ENCODE measurements around the gene GPR15LG. TPM values are rescaled to one million over a fixed set of nuclear protein-coding genes. Genes with fewer than 3 reads are reported as not detected.

The GPR15LG gene
- polyA plus RNA-seq, 3 donors, result 0.25 TPM; not detected in 2

DNA sequence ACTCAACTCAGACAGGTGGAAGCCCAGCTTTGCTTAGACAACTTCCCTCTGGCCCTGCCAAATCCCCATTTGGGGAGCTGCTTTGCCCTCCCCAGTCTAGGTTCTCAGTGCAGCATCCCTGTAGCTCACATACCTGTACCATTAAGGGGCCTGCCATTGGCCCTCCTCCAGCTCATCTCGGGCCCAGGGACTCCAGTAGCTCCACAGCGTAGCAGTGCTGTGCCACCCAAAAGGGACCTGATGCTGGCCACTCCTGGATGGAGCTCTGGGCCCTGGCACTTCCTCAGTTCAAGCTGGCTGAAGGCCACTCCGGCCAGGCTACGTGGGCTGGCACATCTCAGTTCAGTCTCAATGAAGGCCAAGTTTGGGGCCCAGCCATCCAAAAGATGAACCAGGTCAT is 60.3 kb downstream of the GPR15LG start:
- WGBS, 3 donors, result 73 to 90% (median 87%) methylated on average over 4 of the region's 4 CpGs
- H3K27ac ChIP-seq (ENCODE audit: low read depth, low read length), result no peak overlapping the region

- 79 to 92% (median 82%) methylated on average over 4 of the region's 4 CpGs for whole genome bisulfite sequencing, 3 donors
- H3K27ac ChIP-seq (ENCODE audit: low read depth, low read length), result no peak overlapping the region
These were observed 60.9 kb downstream of the GPR15LG start for GRCh38 chr10:84234479-84234878.

Other genes starting within 250 kb of the GPR15LG start
- 100 to 1,000 TPM in 2 of 3 donors, 10 to 100 TPM in 1; 80.2 to 190 (median 163) TPM for gene GHITM, start 34.3 kb upstream of the GPR15LG start, polyA plus RNA-seq
- gene CDHR1, start 20.7 kb downstream of the GPR15LG start, polyA plus RNA-seq, result under 1 TPM; 0.06 to 0.15 (median 0.11) TPM
- not detected for gene LRIT2, start 51.7 kb downstream of the GPR15LG start, polyA plus RNA-seq
- gene LRIT1, start 67.7 kb downstream of the GPR15LG start, polyA plus RNA-seq, result not detected
- 1 to 10 TPM in 1 of 3 donors, under 1 TPM in 1, not detected in 1; 0.24 to 1.5 TPM for gene RGR, start 71.3 kb downstream of the GPR15LG start, polyA plus RNA-seq
- 10 to 100 TPM in 1 of 3 donors, 1 to 10 TPM in 2; 4.3 to 16.1 (median 9.2) TPM for gene CCSER2, start 154.8 kb downstream of the GPR15LG start, polyA plus RNA-seq

Measured in adipose tissue (tissue), 3 donors.